Endothelial cell of umbilical vein (primary cell): ENCODE data around the gene NTMT2. TPM values are rescaled to one million over a fixed set of nuclear protein-coding genes. Genes with fewer than 3 reads are reported as not detected.

ENCODE experiments used
- BruUV-seq: library from RNA; stranded (reverse); fragments of 400-500 nt; replicated peaks from 2 replicates; lab custom pipeline; 2021; lab: Mats Ljungman, UMichigan
- CTCF ChIA-PET: fragments of 300-600, 350-600 bp; sonication (Branson Sonifier 250); formaldehyde crosslinking; loops from one replicate; lab custom pipeline; 2021; ENCODE audit warnings: antibody characterized with exemption, inconsistent platforms; lab: Charles Lee
- POLR2A ChIA-PET: fragments of 300-600, 350-600 bp; sonication (Branson Sonifier 250); formaldehyde crosslinking; loops from one replicate; lab custom pipeline; 2021; ENCODE audit warnings: antibody characterized with exemption, inconsistent platforms; lab: Charles Lee
- DNase-seq: peaks from one replicate; pipeline ENCODE4 v3.0.0-alpha.2; 2011; ENCODE audit warnings: low read depth, low spot score
- FAIRE-seq: peaks from 2 replicates; lab custom pipeline; 2011; peaks lifted over from hg19 to GRCh38; lab: Jason Lieb, UNC
- H2AFZ ChIP-seq: 2 replicates; pipeline ENCODE4 v1.6.0; 2012; ENCODE audit warnings: low read depth, low read length, control low read depth, inconsistent platforms
- H3K27ac ChIP-seq: 2 replicates; pipeline ENCODE4 v1.5.1; 2011; ENCODE audit warnings: low read depth, mild to moderate bottlenecking, control low read depth, low read length, moderate library complexity; ENCODE audit not compliant: insufficient read depth
- H3K27me3 ChIP-seq, 2 experiments: 2 replicates each; pipeline versions ENCODE4 v1.6.0 to v1.6.1; 2011; ENCODE audit warnings: low read length in 2 of 2, mixed read lengths in 1 of 2; ENCODE audit not compliant: control insufficient read depth in 2 of 2, insufficient read depth in 2 of 2
- H3K36me3 ChIP-seq, 2 experiments: 2 replicates in 1 of 2; 3 replicates in 1 of 2; pipeline ENCODE4 v1.5.1; 2011; ENCODE audit warnings: low read length in 2 of 2, mild to moderate bottlenecking in 1 of 2, moderate library complexity in 1 of 2; ENCODE audit not compliant: control insufficient read depth in 2 of 2, insufficient read depth in 2 of 2; ENCODE audit errors: extremely low read depth in 1 of 2
- H3K4me1 ChIP-seq: 3 replicates; pipeline ENCODE4 v1.5.1; 2011; ENCODE audit warnings: mild to moderate bottlenecking, low read length; ENCODE audit not compliant: control insufficient read depth, insufficient read depth; ENCODE audit errors: extremely low read depth
- H3K4me2 ChIP-seq: 2 replicates; pipeline ENCODE4 v1.6.1; 2011; ENCODE audit warnings: low read length, control low read depth, mixed read lengths; ENCODE audit not compliant: insufficient read depth
- H3K4me3 ChIP-seq, 3 experiments: fragments of 200-600 bp in 1 of 3; sonication (generic), shearing (Covaris generic) in 1 of 3; replicated peaks in 1 of 3; 2 replicates each; pipeline ENCODE4 v1.5.1; 2011 to 2016; ENCODE audit warnings: control low read depth in 3 of 3, low read length in 3 of 3, mild to moderate bottlenecking in 2 of 3, inconsistent platforms in 1 of 3, low read depth in 1 of 3, moderate library complexity in 1 of 3; ENCODE audit not compliant: insufficient read depth in 1 of 3
- H3K79me2 ChIP-seq: 2 replicates; pipeline ENCODE4 v1.6.0; 2012; ENCODE audit warnings: low read length, inconsistent platforms; ENCODE audit not compliant: control insufficient read depth, insufficient read depth
- H3K9ac ChIP-seq: replicated peaks from 2 replicates; pipeline ENCODE3; 2011; ENCODE audit warnings: low read length, control low read depth; ENCODE audit not compliant: insufficient read depth; ENCODE audit errors: extremely low read depth
- H3K9me1 ChIP-seq: replicated peaks from 3 replicates; pipeline ENCODE4 v1.6.0; 2011; ENCODE audit warnings: mild to moderate bottlenecking, low read length; ENCODE audit not compliant: control insufficient read depth, insufficient read depth; ENCODE audit errors: extremely low read depth
- H3K9me3 ChIP-seq: replicated peaks from 2 replicates; pipeline ENCODE4 v1.5.1; 2012; ENCODE audit warnings: low read length, inconsistent platforms; ENCODE audit not compliant: control insufficient read depth, insufficient read depth
- H4K20me1 ChIP-seq: replicated peaks from 2 replicates; pipeline ENCODE3; 2011; ENCODE audit warnings: mild to moderate bottlenecking, low read length; ENCODE audit not compliant: control insufficient read depth, insufficient read depth; ENCODE audit errors: extremely low read depth
- FOS ChIP-seq: IDR thresholded peaks from 2 replicates; pipeline ENCODE4 v1.6.1; 2011; ENCODE audit warnings: mild to moderate bottlenecking, low read length, moderate library complexity, borderline replicate concordance; ENCODE audit not compliant: insufficient read depth
- GATA2 ChIP-seq: IDR thresholded peaks from 2 replicates; pipeline ENCODE4 v1.7.0; 2011; ENCODE audit warnings: low read depth, mild to moderate bottlenecking, moderate library complexity, mixed read lengths, low read length; ENCODE audit not compliant: insufficient read length, insufficient read depth
- JUN ChIP-seq: IDR thresholded peaks from 2 replicates; pipeline ENCODE4 v1.6.1; 2011; ENCODE audit warnings: borderline replicate concordance, low read depth; ENCODE audit not compliant: insufficient read length, insufficient read depth
- MAX ChIP-seq: IDR thresholded peaks from 2 replicates; pipeline ENCODE4 v1.6.1; 2011; ENCODE audit not compliant: insufficient read depth, insufficient read length
- POLR2AphosphoS5 ChIP-seq: IDR thresholded peaks from 2 replicates; pipeline ENCODE4 v1.6.1; 2012; ENCODE audit warnings: low read depth, mild to moderate bottlenecking, control low read depth, low read length, moderate library complexity; ENCODE audit not compliant: insufficient read depth
- dilution Hi-C: fragments of 300-500 bp; cut with MboI; formaldehyde crosslinking; loops from one replicate; pipeline ENCODE4 v1.15.0; 2019; ENCODE audit warnings: low sequenced_read_pairs; ENCODE audit not compliant: extremely low pct_ligation_motif_present
- intact Hi-C: fragments of 100-400 bp; cut with micrococcal nuclease; formaldehyde crosslinking; loops from one replicate; pipeline ENCODE4 v1.10.0; 2022
- polyA plus RNA-seq, 4 experiments: library from polyadenylated mRNA; depleted of rRNA in 3 of 4; stranded (reverse) in 3 of 4; unstranded in 1 of 4; fragments of >200 nt; gene quantifications; 2 replicates each; pipeline versions ENCODE4 v1.2.1 to v1.2.3, GENCODE V29; 2011 to 2012; ENCODE audit warnings: missing spikeins in 1 of 4
- total RNA-seq: library from RNA; stranded (reverse); gene quantifications from 2 replicates; pipeline ENCODE4 v1.2.3, GENCODE V29; 2021

The NTMT2 gene
- total and polyA plus RNA-seq, 2 donors (not counting 3 experiments of a cell fraction or from before 2014, with no cell fraction given) = not detected

- FAIRE-seq (no peak), DNase-seq (no peak)
- no peaks in the 10 kb centered on the region for H3K4me1 ChIP-seq
- H3K27ac ChIP-seq = no peak overlapping the region
- no peak overlapping the region for H3K4me2 ChIP-seq
- H3K4me3 ChIP-seq = no peak overlapping the region
- H3K9me1 ChIP-seq = no peaks in the 10 kb centered on the region
- no peaks in the 10 kb centered on the region for H3K9me3 ChIP-seq
- intact Hi-C loops (no loop called here), dilution Hi-C loops (no loop called here)
- no peaks in the 10 kb centered on the region for H3K36me3 ChIP-seq
- no peak overlapping the region for H2AFZ ChIP-seq
- H3K9ac ChIP-seq = no peak overlapping the region
- ChIA-PET POLR2A (no interaction called here), CTCF (no interaction called here)
- H4K20me1 ChIP-seq = no peaks in the 10 kb centered on the region
- no peaks in the 10 kb centered on the region for H3K79me2 ChIP-seq
- no TSS peak for BruUV-seq
- H3K27me3 ChIP-seq = no peaks in the 10 kb centered on the region
- TF ChIP-seq POLR2AphosphoS5 = no peak
- TF ChIP-seq GATA2 = no peak
- TF ChIP-seq MAX = no peak
- TF ChIP-seq FOS = no peak
- TF ChIP-seq JUN = no peak
Observed at GRCh38 chr1:170203693-170204092, 57.9 kb downstream of the NTMT2 start.

- no peak overlapping the region for H3K4me2 ChIP-seq
- ChIA-PET CTCF (no interaction called here), POLR2A (no interaction called here)
- no peaks in the 10 kb centered on the region for H3K4me1 ChIP-seq
- DNase-seq = no peak
- intact Hi-C loops = no loop called here
- H2AFZ ChIP-seq = no peak overlapping the region
- no peak overlapping the region for H3K4me3 ChIP-seq
- no peaks in the 10 kb centered on the region for H3K79me2 ChIP-seq
- no peaks in the 10 kb centered on the region for H3K9me3 ChIP-seq
- no peaks in the 10 kb centered on the region for H3K27me3 ChIP-seq
- BruUV-seq = no TSS peak
- dilution Hi-C loops = no loop called here
- no peaks in the 10 kb centered on the region for H4K20me1 ChIP-seq
- no peak for TF ChIP-seq MAX
- H3K9ac ChIP-seq = no peak overlapping the region
- H3K36me3 ChIP-seq = no peaks in the 10 kb centered on the region
- FAIRE-seq = no peak
- no peaks in the 10 kb centered on the region for H3K9me1 ChIP-seq
- no peak overlapping the region for H3K27ac ChIP-seq
Observed at GRCh38 chr1:170204121-170204520, 58.4 kb downstream of the NTMT2 start.
